OCI-M1 (cell line): ENCODE data around the gene TIMP3.
"Not testable (repeated sequence)": the region's sequence is repeated elsewhere in the genome, so short reads cannot be mapped to it uniquely, and the experiment has no call there.

Experiments
- DNase-seq: peaks from one replicate; lab custom pipeline; 2025; lab: John Stamatoyannopoulos, UW

TIMP3 gene

GRCh38 chr22:32801537-32802236 is at the start of gene TIMP3:
TSS of gene TIMP3 (plus strand) at chr22:32801705. CDS start at chr22:32802002, 297 bp downstream.
- peak; percentile 90 for DNase-seq

GRCh38 chr22:32752326-32752725 is 49.2 kb upstream of the TIMP3 start:
- DNase-seq: no peak

- no peak for DNase-seq
Observed at GRCh38 chr22:32752816-32753520, 48.5 kb upstream of the TIMP3 start.

- DNase-seq: no peak
Observed at GRCh38 chr22:32753591-32753990, 47.9 kb upstream of the TIMP3 start.

- DNase-seq: no peak
Observed at GRCh38 chr22:32754413-32755041, 47.0 kb upstream of the TIMP3 start.

GRCh38 chr22:32757086-32757762 is 44.3 kb upstream of the TIMP3 start:
- not testable (repeated sequence) for DNase-seq

GRCh38 chr22:32758866-32759385 is 42.6 kb upstream of the TIMP3 start:
- DNase-seq: no peak

- DNase-seq: no peak
Observed at GRCh38 chr22:32760396-32760795, 41.1 kb upstream of the TIMP3 start.

- no peak for DNase-seq
Observed at GRCh38 chr22:32760815-32761214, 40.7 kb upstream of the TIMP3 start.

GRCh38 chr22:32761251-32761903 is 40.1 kb upstream of the TIMP3 start:
- DNase-seq: no peak

GRCh38 chr22:32764330-32765131 is 37.0 kb upstream of the TIMP3 start:
- DNase-seq: peak; percentile 56

GRCh38 chr22:32765132-32765618 is 36.3 kb upstream of the TIMP3 start:
- DNase-seq: no peak

GRCh38 chr22:32771756-32772155 is 29.7 kb upstream of the TIMP3 start:
- no peak for DNase-seq

GRCh38 chr22:32775957-32776356 is 25.5 kb upstream of the TIMP3 start:
- peak; percentile 42 for DNase-seq

- DNase-seq: no peak
Observed at GRCh38 chr22:32776397-32776796, 25.1 kb upstream of the TIMP3 start.

GRCh38 chr22:32776802-32777201 is 24.7 kb upstream of the TIMP3 start:
- DNase-seq: peak; percentile 42

- no peak for DNase-seq
Observed at GRCh38 chr22:32777987-32778386, 23.5 kb upstream of the TIMP3 start.

- DNase-seq: no peak
Observed at GRCh38 chr22:32780726-32781310, 20.7 kb upstream of the TIMP3 start.

GRCh38 chr22:32781695-32782094 is 19.8 kb upstream of the TIMP3 start:
- no peak for DNase-seq

GRCh38 chr22:32785321-32786026 is 16.0 kb upstream of the TIMP3 start:
- DNase-seq: no peak
